Suprapubic skin (tissue), 3 donors: ENCODE data around the gene UCN3.

Experiments
- EP300 ChIP-seq: sonication (generic); formaldehyde crosslinking; IDR thresholded peaks from one replicate; pipeline ENCODE4 v1.6.1; 2017; ENCODE audit warnings: antibody characterized with exemption
- POLR2A ChIP-seq, 2 donors: fragments of 450-650 bp; IDR thresholded peaks; one replicate each; pipeline ENCODE4 v1.6.1; 2017; ENCODE audit warnings: antibody characterized with exemption in 2 of 2, mild to moderate bottlenecking in 2 of 2, moderate library complexity in 2 of 2
- TF ChIP-seq, protein P1 (sequence below), 2 donors: fragments of 200-600 bp in 1 of 2; fragments of 450-650 bp in 1 of 2; sonication (generic) in 1 of 2; IDR thresholded peaks; one replicate each; pipeline ENCODE4 v1.5.1; 2016 to 2019; ENCODE audit warnings: antibody characterized with exemption in 2 of 2, mild to moderate bottlenecking in 1 of 2, moderate library complexity in 1 of 2

DNA sequence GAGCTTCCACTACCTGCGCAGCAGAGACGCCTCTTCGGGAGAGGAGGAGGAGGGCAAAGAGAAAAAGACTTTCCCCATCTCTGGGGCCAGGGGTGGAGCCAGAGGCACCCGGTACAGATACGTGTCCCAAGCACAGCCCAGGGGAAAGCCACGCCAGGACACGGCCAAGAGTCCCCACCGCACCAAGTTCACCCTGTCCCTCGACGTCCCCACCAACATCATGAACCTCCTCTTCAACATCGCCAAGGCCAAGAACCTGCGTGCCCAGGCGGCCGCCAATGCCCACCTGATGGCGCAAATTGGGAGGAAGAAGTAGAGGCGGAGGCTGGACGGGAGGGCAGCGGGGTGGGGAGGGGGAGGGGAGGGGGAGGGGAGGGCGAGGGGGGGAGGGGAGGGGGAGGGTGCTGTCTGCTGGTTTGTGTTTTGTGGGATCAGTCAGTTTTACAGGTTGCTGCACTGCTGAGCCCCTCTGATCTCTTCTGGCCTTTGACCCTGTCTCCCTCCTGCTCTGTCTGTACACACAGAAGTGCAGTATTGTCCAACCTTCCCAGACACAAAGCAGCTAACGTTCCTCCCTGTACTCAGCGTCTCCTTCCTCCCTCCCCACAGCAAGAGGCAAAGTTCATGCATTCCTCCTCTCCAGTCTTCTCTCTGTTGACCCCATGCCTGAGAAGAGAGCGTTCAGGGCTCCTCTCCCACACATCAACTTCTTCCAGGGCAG is 9.3 kb downstream of the UCN3 start:
- TF ChIP-seq POLR2A (IDR thresholded peaks at IDR 0.05) (no peak), EP300 (no peak)
- TF ChIP-seq, protein P1, sequence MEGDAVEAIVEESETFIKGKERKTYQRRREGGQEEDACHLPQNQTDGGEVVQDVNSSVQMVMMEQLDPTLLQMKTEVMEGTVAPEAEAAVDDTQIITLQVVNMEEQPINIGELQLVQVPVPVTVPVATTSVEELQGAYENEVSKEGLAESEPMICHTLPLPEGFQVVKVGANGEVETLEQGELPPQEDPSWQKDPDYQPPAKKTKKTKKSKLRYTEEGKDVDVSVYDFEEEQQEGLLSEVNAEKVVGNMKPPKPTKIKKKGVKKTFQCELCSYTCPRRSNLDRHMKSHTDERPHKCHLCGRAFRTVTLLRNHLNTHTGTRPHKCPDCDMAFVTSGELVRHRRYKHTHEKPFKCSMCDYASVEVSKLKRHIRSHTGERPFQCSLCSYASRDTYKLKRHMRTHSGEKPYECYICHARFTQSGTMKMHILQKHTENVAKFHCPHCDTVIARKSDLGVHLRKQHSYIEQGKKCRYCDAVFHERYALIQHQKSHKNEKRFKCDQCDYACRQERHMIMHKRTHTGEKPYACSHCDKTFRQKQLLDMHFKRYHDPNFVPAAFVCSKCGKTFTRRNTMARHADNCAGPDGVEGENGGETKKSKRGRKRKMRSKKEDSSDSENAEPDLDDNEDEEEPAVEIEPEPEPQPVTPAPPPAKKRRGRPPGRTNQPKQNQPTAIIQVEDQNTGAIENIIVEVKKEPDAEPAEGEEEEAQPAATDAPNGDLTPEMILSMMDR (IDR thresholded peaks at IDR 0.05) = no peak
